Measurements from ENCODE around the gene RYR1. TPM values are rescaled to one million over a fixed set of nuclear protein-coding genes. Genes with fewer than 3 reads are reported as not detected.

Gene RYR1
- total RNA-seq, 4 donors from 2014 or later: under 0.01 to 6.2 (median 3.5) TPM; not detected in 1

DNA sequence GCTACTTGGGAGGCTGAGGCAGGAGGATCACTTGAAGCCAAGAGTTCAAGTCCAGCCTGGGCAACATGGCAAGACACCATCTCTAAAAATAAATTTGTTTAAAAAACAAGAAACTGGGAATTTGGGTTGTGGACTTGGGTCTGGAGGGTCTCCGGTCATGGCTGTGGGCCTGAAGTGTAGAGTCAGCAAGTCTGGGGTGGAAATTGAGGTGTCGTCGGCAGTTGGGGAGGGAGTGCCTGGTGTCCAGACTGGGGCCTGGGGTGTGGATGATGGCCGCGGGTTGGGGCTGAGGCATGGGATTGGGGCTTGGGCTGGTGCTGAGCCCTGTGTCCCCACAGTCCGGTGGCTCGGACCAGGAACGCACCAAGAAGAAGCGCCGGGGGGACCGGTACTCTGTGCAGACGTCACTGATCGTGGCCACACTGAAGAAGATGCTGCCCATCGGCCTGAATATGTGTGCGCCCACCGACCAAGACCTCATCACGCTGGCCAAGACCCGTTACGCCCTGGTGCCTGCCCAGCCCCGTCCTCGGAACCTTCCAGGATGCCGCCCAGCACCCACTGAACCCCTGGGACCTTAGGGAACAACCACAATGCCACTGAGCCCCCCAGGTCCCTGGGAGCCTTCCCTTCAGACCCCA lies 91.6 kb downstream of the RYR1 start:
- Histone ChIP-seq H3K27me3 (no peaks in the 10 kb centered on the region), H3K4me3 (no peak overlapping the region), H3K9me3 (no peaks in the 10 kb centered on the region), H3K4me1 (no peaks in the 10 kb centered on the region), H3K27ac (no peak overlapping the region), H3K36me3 (no peaks in the 10 kb centered on the region)
- TF ChIP-seq POLR2A (IDR thresholded peaks at IDR 0.05) (no peak), CTCF (IDR thresholded peaks at IDR 0.05) (no peak)
- intact Hi-C loops (cut with DNase I; ENCODE audit: low total_unique reads): no loop called here
- DNase-seq: no peak

- no peak overlapping the region for H3K27ac ChIP-seq
- no peaks in the 10 kb centered on the region for H3K4me1 ChIP-seq
- H3K27me3 ChIP-seq: no peaks in the 10 kb centered on the region
- H3K9me3 ChIP-seq: no peaks in the 10 kb centered on the region
- no peak for DNase-seq
- H3K4me3 ChIP-seq: no peak overlapping the region
- TF ChIP-seq CTCF (IDR thresholded peaks at IDR 0.05) (no peak), POLR2A (IDR thresholded peaks at IDR 0.05) (no peak)
- intact Hi-C loops (cut with DNase I; ENCODE audit: low total_unique reads): no loop called here
- H3K36me3 ChIP-seq: no peaks in the 10 kb centered on the region
These were observed 92.9 kb downstream of the RYR1 start for GRCh38 chr19:38526430-38526829.

DNA sequence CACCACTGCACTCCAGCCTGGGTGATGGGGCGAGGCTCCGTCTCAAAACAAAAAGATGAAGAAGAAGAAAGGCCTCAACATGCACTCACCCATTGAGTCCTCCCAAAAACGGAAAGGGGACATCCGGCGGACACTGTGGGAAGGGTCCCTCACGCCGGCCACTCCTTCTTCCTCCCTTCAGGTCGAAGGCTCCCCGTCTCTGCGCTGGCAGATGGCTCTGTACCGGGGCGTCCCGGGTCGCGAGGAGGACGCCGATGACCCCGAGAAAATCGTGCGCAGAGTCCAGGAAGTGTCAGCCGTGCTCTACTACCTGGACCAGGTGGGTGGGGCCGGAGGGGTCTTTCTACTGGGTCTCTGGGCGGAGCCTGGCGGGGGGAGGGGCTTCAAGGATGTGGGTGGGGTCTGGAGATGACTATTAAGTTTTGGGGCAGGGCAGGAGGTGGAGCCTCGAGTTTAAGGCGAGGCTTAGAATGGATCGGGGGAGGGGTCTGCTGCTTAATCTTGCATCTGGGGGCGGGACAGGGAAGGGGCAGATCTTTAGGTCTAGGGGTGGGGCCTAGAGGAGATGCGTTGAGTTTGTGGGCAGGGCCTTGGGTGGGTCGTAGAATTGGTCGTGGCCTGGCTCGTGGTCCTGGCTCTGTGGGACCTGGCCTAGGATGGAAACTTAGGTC lies 94.1 kb downstream of the RYR1 start:
- Histone ChIP-seq H3K27ac (no peak overlapping the region), H3K4me3 (no peak overlapping the region), H3K9me3 (no peaks in the 10 kb centered on the region), H3K27me3 (no peaks in the 10 kb centered on the region), H3K4me1 (no peaks in the 10 kb centered on the region), H3K36me3 (no peaks in the 10 kb centered on the region)
- intact Hi-C loops (cut with DNase I; ENCODE audit: low total_unique reads): no loop called here
- DNase-seq: no peak
- TF ChIP-seq POLR2A (IDR thresholded peaks at IDR 0.05) (no peak), CTCF (IDR thresholded peaks at IDR 0.05) (no peak)

GRCh38 chr19:38528213-38528755 lies 94.8 kb downstream of the RYR1 start:
- intact Hi-C loops (cut with DNase I; ENCODE audit: low total_unique reads): no loop called here

DNA sequence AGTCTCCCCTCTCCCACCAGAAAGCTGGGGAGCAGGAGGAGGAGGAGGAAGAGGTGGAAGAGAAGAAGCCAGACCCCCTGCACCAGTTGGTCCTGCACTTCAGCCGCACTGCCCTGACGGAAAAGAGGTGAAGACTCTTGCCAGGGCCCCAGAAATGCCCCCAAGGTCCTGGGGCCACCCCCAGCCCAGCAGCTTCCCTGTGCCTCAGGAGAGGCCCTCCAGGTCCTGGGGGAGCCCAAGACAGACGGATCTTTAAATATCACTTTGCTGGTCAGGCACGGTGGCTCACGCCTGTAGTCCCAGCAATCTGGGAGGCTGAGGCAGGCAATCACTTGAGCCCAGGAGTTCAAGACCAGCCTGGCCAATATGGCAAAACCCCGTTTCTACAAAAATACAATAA lies 95.4 kb downstream of the RYR1 start:
- TF ChIP-seq POLR2A (IDR thresholded peaks at IDR 0.05) (no peak), CTCF (IDR thresholded peaks at IDR 0.05) (no peak)
- Histone ChIP-seq H3K36me3 (no peaks in the 10 kb centered on the region), H3K27ac (no peak overlapping the region), H3K4me1 (no peaks in the 10 kb centered on the region), H3K27me3 (no peaks in the 10 kb centered on the region), H3K4me3 (no peak overlapping the region), H3K9me3 (no peaks in the 10 kb centered on the region)
- intact Hi-C loops (cut with DNase I; ENCODE audit: low total_unique reads): no loop called here
- no peak for DNase-seq

More at GRCh38 chr19:38528213-38528755, 94.8 kb downstream of the RYR1 start:
- Histone ChIP-seq H3K9me3 (no peaks in the 10 kb centered on the region), H3K27me3 (no peaks in the 10 kb centered on the region), H3K4me1 (no peaks in the 10 kb centered on the region), H3K36me3 (no peaks in the 10 kb centered on the region), H3K4me3 (no peak overlapping the region), H3K27ac (no peak overlapping the region)
- DNase-seq: no peak
- TF ChIP-seq POLR2A (IDR thresholded peaks at IDR 0.05): no peak
